HUES6 (cell line): Measurements from ENCODE around the gene SIAE.

ENCODE experiments used
- H3K27ac ChIP-seq: 2 replicates; pipeline ENCODE4 v1.7.0; 2013; ENCODE audit warnings: low read depth, mild to moderate bottlenecking, low read length, inconsistent platforms
- H3K27me3 ChIP-seq: 2 replicates; pipeline ENCODE4 v1.6.1; 2013; ENCODE audit warnings: low read length; ENCODE audit not compliant: control insufficient read depth, insufficient read depth
- H3K36me3 ChIP-seq: 2 replicates; pipeline ENCODE4 v1.6.1; 2013; ENCODE audit warnings: low read length; ENCODE audit not compliant: control insufficient read depth, insufficient read depth
- H3K4me1 ChIP-seq: 2 replicates; pipeline ENCODE4 v1.6.1; 2013; ENCODE audit warnings: low read length; ENCODE audit not compliant: control insufficient read depth, insufficient read depth
- H3K4me3 ChIP-seq: 2 replicates; pipeline ENCODE4 v1.5.1; 2013; ENCODE audit warnings: low read depth, low read length
- H3K9ac ChIP-seq: one replicate; pipeline ENCODE4 v1.6.1; 2013; ENCODE audit warnings: mild to moderate bottlenecking, low read length
- H3K9me3 ChIP-seq: 2 replicates; pipeline ENCODE4 v1.6.1; 2013; ENCODE audit warnings: low read depth, low read length; ENCODE audit not compliant: control insufficient read depth, insufficient read depth

SIAE gene

DNA sequence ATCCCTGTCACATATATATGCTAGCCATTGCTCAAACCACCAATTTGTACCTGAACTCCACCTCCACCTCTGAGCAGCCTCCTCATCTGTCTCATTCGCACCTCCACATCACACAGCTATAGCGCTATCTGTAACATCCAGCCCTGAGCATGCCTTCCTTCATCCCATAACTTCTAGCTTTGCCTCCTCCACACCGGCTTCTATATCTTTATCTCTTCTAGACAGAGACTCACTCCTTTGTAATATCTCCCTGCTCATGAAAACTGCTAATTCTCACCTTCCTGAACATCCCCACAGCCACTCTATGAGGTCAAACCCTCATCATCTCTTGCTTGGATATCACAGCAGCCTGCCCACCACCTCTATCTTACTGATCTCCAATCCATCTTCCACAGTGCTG is 5.9 kb downstream of the SIAE start:
- Histone ChIP-seq H3K4me3 (no peak overlapping the region), H3K4me1 (peaks cover 2% of the 10 kb centered on the region; the same call in 1 of the 2 replicates), H3K27me3 (peaks cover 23% of the 10 kb centered on the region), H3K36me3 (no peaks in the 10 kb centered on the region), H3K27ac (no peak overlapping the region), H3K9me3 (no peaks in the 10 kb centered on the region), H3K9ac (no peak overlapping the region)

DNA sequence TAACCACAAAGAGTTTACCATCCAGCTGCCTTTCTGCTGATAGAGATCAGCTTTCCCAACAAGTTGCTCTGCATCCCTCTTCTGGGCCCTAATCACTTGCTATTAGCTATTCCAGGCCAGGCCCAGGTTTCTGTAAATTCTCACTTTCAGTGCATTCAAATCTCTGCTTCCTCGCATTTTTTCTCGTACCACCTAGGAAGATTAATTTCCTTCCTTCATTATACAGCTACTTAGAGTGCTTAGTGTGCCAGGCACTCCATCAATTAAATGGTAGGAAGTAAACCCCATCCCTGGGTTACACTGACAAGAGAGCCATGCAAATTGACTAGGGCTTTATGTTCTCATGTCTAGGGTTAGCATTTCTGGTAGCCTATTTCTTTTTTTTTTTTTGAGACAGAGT is 9.7 kb downstream of the SIAE start:
- Histone ChIP-seq H3K4me1 (no peaks in the 10 kb centered on the region), H3K9ac (no peak overlapping the region), H3K36me3 (no peaks in the 10 kb centered on the region), H3K4me3 (no peak overlapping the region), H3K27me3 (peaks cover 9% of the 10 kb centered on the region; the same call in 1 of the 2 replicates), H3K9me3 (no peaks in the 10 kb centered on the region), H3K27ac (no peak overlapping the region)

DNA sequence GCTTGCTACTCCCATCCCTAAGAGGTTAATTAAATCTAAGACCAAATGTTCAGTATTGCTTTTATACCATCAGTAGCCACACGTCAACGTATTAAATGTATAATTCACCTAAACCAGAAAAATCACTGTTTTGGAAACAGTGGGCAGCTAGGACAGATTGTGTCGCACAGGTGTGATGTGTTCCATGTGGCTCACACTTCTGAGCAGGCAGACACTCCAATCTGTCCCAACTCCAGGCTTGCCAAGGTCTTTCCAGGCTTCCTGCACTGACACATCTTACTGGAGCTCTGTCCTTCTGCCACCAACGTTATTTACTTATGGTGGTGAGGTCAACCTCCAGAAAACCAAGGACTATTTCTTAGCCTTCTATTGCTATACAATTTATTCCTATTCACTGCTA is 11.4 kb downstream of the SIAE start:
- no peaks in the 10 kb centered on the region for H3K36me3 ChIP-seq
- H3K9ac ChIP-seq: no peak overlapping the region
- H3K9me3 ChIP-seq: no peaks in the 10 kb centered on the region

DNA sequence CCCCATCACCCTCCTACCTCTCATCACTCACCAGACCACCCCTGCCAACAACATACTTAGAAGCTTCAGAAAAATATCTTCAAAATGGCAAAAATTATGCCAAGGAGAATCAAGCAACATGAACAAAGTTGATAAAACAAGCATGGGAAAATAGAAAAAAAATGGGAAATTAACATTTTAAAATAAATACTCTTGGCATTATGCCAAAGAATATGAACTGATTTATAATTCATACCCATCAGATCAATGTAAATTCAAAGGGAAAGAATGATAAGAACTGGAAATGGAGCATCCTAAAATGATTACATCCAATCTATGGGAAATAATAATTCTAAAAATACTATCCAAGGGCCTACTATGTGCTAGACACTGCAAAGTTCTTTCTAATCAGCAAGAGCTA is 12.0 kb downstream of the SIAE start:
- H3K27me3 ChIP-seq: no peaks in the 10 kb centered on the region
- H3K27ac ChIP-seq: no peak overlapping the region
- H3K4me3 ChIP-seq: no peak overlapping the region
- H3K4me1 ChIP-seq: peaks cover 11% of the 10 kb centered on the region
- H3K36me3 ChIP-seq: no peaks in the 10 kb centered on the region
- H3K9me3 ChIP-seq: no peaks in the 10 kb centered on the region
- no peak overlapping the region for H3K9ac ChIP-seq

More for the DNA sequence above, 11.4 kb downstream of the SIAE start:
- peaks cover 7% of the 10 kb centered on the region; the same call in 1 of the 2 replicates for H3K4me1 ChIP-seq
- no peak overlapping the region for H3K4me3 ChIP-seq
- no peak overlapping the region for H3K27ac ChIP-seq
- no peaks in the 10 kb centered on the region for H3K27me3 ChIP-seq

DNA sequence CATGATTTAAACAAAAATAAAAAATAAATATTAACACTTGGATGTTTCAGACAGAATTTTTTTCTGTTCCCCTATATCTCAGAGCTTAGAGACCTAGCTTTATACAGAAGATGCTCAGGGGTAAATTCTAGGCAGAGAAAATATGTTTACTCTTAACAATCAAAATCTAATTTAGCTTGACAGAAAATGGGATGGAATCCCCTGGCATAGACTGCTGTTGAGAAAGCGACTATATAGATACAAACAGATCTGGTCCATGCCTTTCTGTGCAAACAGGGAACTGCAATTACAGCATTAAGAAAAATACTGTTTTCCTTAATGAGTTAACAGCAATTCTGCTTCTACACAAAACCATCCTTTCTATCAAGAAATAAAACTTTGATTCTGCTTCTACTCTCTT is 14.6 kb downstream of the SIAE start:
- Histone ChIP-seq H3K4me1 (peaks cover 11% of the 10 kb centered on the region), H3K9ac (no peak overlapping the region), H3K27ac (no peak overlapping the region), H3K27me3 (no peaks in the 10 kb centered on the region), H3K36me3 (no peaks in the 10 kb centered on the region), H3K9me3 (no peaks in the 10 kb centered on the region), H3K4me3 (no peak overlapping the region)

- H3K4me1 ChIP-seq: peaks cover 11% of the 10 kb centered on the region
- H3K27ac ChIP-seq: no peak overlapping the region
- no peak overlapping the region for H3K9ac ChIP-seq
- H3K36me3 ChIP-seq: no peaks in the 10 kb centered on the region
- H3K4me3 ChIP-seq: no peak overlapping the region
- no peaks in the 10 kb centered on the region for H3K27me3 ChIP-seq
- no peaks in the 10 kb centered on the region for H3K9me3 ChIP-seq
These were observed 15.0 kb downstream of the SIAE start for GRCh38 chr11:124658501-124658900.

DNA sequence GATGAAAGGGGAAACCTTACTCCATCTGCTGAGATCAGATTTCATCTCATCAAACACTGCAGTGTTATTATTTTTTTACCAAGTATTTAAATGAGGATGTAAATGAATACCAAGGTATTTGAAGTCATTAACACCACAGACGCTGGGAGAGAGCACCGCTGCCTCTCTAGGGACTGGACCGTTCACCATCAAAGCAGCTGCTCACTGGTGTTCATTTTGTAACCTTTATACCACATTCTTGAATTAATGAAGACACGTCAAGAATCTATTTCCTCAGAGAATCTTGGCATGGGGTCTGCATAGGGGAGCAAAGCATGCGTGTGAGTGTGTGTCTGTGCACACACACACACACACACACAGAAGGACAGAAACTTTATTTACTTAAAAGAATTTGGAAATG is 15.6 kb downstream of the SIAE start:
- Histone ChIP-seq H3K36me3 (no peaks in the 10 kb centered on the region), H3K4me3 (no peak overlapping the region), H3K9ac (no peak overlapping the region), H3K27ac (no peak overlapping the region), H3K4me1 (peaks cover 11% of the 10 kb centered on the region), H3K9me3 (no peaks in the 10 kb centered on the region), H3K27me3 (no peaks in the 10 kb centered on the region)

DNA sequence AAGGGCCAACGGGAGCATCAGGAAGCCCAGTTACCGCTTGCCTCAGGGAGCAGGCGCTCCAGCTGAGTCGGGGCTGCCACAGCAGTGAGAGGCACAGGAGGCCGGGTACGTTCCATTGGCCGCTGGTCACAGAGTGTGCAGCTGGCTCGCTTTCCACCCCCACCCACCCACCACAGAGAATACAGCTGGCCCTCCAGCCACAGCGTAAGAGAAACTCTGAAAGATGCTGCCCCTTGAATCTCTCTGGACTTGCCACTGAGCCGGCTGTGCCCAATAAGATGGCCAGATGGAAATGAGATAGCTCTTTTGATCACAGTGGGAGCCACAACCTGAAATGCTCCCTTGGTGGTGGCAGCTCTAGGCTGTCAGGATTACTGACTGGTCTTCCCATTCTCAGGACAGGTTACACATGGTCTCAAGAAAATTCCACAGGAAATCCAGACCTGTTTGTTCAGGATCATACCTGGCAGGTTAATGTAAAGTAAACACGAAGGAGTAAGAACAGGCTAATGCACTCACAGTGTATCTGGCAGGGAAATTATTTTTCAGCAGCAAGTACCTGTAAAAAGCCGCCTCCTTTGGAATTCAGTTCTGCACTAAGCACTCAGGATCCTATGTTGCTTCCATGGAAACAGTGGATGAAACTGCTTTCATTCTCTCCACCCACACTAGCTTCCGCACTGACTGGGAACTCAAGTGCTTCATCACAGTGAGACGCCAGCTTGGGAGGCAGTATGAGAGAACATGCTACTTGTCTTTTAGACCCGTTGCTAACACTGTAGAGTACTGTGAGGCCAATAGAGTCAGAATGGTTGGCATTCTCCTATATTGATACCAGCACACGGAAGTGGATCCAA is 16.5 kb downstream of the SIAE start:
- no peak overlapping the region for H3K27ac ChIP-seq
- H3K36me3 ChIP-seq: no peaks in the 10 kb centered on the region
- H3K4me1 ChIP-seq: peaks cover 11% of the 10 kb centered on the region
- no peaks in the 10 kb centered on the region for H3K27me3 ChIP-seq
- no peak overlapping the region for H3K4me3 ChIP-seq
- no peak overlapping the region for H3K9ac ChIP-seq
- no peaks in the 10 kb centered on the region for H3K9me3 ChIP-seq

GRCh38 chr11:124648610-124649009 is 24.9 kb downstream of the SIAE start:
- peaks cover 8% of the 10 kb centered on the region; the same call in 1 of the 2 replicates for H3K4me1 ChIP-seq
- no peak overlapping the region for H3K4me3 ChIP-seq
- H3K27me3 ChIP-seq: no peaks in the 10 kb centered on the region
- H3K27ac ChIP-seq: no peak overlapping the region
- H3K9me3 ChIP-seq: no peaks in the 10 kb centered on the region
- H3K9ac ChIP-seq: no peak overlapping the region
- H3K36me3 ChIP-seq: no peaks in the 10 kb centered on the region

DNA sequence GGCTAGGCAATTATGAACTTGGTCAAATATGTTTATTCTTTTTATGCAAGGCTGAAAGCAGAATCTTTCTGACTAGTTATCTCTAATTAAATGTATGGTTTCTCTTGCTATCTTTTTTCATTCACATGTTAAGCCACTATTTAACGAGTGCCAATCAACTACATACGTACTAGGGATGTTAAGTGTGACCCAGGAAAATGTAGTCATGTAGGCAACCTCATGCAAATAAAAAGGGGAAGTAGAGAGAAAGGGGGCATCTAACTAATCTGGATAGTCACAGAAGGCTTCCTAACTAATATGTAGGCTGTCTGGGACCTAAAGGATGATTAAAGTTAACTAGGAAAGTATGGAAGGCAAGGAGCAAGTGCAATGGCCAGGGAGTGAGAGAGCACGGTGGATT is 27.4 kb downstream of the SIAE start:
- H3K36me3 ChIP-seq: no peaks in the 10 kb centered on the region
- H3K27me3 ChIP-seq: no peaks in the 10 kb centered on the region
- H3K4me3 ChIP-seq: no peak overlapping the region
- H3K27ac ChIP-seq: no peak overlapping the region
- H3K9ac ChIP-seq: no peak overlapping the region
- peaks cover 8% of the 10 kb centered on the region; the same call in 1 of the 2 replicates for H3K4me1 ChIP-seq
- peaks cover under 1% of the 10 kb centered on the region; the same call in 1 of the 2 replicates for H3K9me3 ChIP-seq

DNA sequence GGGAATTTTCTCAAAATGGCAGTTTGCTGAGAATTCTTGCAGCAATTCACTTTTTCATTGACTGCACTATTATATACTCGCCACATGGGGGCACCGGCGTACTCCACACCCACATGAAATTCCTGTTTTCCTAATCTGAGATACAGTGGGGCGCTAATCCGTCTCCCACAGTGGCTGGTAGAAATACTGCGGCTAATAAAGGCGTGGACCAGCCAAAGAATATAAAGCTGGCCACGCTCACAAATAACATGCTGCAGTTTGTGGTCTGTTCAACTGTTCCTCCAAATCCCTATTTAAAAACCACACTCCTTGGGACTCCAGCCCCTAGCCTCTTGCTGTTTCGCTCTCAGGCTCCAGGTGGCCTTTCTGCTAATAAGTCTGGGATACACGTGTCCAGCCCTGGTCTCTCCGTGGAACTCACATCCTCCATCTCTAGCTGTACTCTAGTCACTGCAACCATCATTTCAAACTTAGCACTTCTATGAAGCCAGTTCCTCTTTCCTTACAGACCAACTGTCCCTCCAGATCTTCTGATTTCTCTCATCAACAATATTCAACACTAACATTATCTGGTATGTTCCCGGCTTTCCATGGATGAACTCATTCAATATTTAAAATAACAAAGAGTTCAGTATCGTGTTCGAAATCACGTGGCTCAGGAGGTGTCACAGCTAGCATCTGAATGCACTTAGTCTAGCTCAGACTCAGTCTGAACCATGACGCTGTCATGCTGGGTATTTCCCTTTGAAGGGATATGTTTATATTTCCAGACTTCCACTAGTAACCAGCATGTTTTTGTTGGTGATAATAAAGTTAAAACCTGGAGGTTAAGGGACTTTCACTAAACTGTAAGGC is 28.9 kb downstream of the SIAE start:
- Histone ChIP-seq H3K4me3 (peak overlapping the region; percentile 40), H3K4me1 (peaks cover 8% of the 10 kb centered on the region; the same call in 1 of the 2 replicates), H3K27ac (no peak overlapping the region), H3K9ac (no peak overlapping the region), H3K27me3 (no peaks in the 10 kb centered on the region), H3K36me3 (no peaks in the 10 kb centered on the region), H3K9me3 (peaks cover 9% of the 10 kb centered on the region; the same call in 1 of the 2 replicates)
